Measurements from ENCODE around the gene PODXL. TPM values are rescaled to one million over a fixed set of nuclear protein-coding genes. Genes with fewer than 3 reads are reported as not detected.

The PODXL gene
- total RNA-seq, 1 experiment from 2014 or later = 32.3 TPM

DNA sequence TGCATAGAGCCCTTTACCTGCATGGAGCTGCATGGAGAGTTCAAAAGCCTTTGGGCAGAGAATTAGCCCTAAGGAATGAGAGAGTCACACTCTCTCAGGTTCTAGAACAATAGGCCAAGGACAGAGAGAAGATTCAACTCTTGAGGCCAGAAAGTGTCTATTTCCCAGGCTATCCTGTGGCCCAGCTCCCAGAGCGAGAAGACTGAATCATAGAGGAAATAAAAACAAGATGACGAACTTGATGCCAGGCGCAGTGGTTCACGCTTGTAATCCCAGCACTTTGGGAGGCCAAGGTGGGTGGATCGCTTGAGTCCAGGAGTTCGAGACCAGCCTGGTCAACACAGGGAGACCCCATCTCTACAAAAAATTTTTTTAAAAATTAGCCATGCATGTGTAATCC is 18.3 kb upstream of the PODXL start:
- intact Hi-C loops (cut with micrococcal nuclease; ENCODE audit: unreplicated experiment) (no loop called here), in situ Hi-C loops (cut with HindIII; ENCODE audit: low pct_unique_long_range_greater_than_20kb, low sequenced_read_pairs) (no loop called here)
- POLR2A ChIA-PET = interaction anchor here (0.6 kb wide), 1 partner anchor 37 kb away, joined by 3 read pairs; no protein-coding TSS in a partner anchor
- no peak overlapping the region for H3K27ac ChIP-seq (ENCODE audit: low read length)
- TF ChIP-seq POLR2AphosphoS5 (IDR thresholded peaks at IDR 0.05; ENCODE audit: low read depth, low read length) (no peak), TCF7L2 (IDR thresholded peaks at IDR 0.05; ENCODE audit: low read depth, low read length) (no peak), SIN3A (IDR thresholded peaks at IDR 0.05; ENCODE audit: borderline replicate concordance, insufficient read depth, low read depth, low read length) (no peak)
- TF ChIP-seq, protein P1, sequence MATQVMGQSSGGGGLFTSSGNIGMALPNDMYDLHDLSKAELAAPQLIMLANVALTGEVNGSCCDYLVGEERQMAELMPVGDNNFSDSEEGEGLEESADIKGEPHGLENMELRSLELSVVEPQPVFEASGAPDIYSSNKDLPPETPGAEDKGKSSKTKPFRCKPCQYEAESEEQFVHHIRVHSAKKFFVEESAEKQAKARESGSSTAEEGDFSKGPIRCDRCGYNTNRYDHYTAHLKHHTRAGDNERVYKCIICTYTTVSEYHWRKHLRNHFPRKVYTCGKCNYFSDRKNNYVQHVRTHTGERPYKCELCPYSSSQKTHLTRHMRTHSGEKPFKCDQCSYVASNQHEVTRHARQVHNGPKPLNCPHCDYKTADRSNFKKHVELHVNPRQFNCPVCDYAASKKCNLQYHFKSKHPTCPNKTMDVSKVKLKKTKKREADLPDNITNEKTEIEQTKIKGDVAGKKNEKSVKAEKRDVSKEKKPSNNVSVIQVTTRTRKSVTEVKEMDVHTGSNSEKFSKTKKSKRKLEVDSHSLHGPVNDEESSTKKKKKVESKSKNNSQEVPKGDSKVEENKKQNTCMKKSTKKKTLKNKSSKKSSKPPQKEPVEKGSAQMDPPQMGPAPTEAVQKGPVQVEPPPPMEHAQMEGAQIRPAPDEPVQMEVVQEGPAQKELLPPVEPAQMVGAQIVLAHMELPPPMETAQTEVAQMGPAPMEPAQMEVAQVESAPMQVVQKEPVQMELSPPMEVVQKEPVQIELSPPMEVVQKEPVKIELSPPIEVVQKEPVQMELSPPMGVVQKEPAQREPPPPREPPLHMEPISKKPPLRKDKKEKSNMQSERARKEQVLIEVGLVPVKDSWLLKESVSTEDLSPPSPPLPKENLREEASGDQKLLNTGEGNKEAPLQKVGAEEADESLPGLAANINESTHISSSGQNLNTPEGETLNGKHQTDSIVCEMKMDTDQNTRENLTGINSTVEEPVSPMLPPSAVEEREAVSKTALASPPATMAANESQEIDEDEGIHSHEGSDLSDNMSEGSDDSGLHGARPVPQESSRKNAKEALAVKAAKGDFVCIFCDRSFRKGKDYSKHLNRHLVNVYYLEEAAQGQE (IDR thresholded peaks at IDR 0.05; ENCODE audit: insufficient read depth in 1 of 2, low read depth in 2 of 2, low read length in 1 of 2) = no peak
- TF ChIP-seq, protein P2, sequence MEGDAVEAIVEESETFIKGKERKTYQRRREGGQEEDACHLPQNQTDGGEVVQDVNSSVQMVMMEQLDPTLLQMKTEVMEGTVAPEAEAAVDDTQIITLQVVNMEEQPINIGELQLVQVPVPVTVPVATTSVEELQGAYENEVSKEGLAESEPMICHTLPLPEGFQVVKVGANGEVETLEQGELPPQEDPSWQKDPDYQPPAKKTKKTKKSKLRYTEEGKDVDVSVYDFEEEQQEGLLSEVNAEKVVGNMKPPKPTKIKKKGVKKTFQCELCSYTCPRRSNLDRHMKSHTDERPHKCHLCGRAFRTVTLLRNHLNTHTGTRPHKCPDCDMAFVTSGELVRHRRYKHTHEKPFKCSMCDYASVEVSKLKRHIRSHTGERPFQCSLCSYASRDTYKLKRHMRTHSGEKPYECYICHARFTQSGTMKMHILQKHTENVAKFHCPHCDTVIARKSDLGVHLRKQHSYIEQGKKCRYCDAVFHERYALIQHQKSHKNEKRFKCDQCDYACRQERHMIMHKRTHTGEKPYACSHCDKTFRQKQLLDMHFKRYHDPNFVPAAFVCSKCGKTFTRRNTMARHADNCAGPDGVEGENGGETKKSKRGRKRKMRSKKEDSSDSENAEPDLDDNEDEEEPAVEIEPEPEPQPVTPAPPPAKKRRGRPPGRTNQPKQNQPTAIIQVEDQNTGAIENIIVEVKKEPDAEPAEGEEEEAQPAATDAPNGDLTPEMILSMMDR (IDR thresholded peaks at IDR 0.05) = no peak
- no peaks in the 10 kb centered on the region for H3K9me3 ChIP-seq (ENCODE audit: control insufficient read depth, insufficient read depth, low read depth, low read length)
- H3K36me3 ChIP-seq (ENCODE audit: control insufficient read depth, insufficient read depth, low read length) = no peaks in the 10 kb centered on the region
- no peak for ATAC-seq
- no TSS peak for BruUV-seq (replicated peaks)
- DNase-seq (ENCODE audit: low read depth, low spot score) = no peak
- H3K4me3 ChIP-seq (ENCODE audit: low read depth in 2 of 2, low read length in 2 of 2) = no peak overlapping the region
- H3K27me3 ChIP-seq (ENCODE audit: control insufficient read depth, insufficient read depth, low read length) = no peaks in the 10 kb centered on the region
- H3K4me1 ChIP-seq (ENCODE audit: control insufficient read depth, insufficient read depth, low read length) = no peaks in the 10 kb centered on the region
- CTCF ChIA-PET = no interaction called here

DNA sequence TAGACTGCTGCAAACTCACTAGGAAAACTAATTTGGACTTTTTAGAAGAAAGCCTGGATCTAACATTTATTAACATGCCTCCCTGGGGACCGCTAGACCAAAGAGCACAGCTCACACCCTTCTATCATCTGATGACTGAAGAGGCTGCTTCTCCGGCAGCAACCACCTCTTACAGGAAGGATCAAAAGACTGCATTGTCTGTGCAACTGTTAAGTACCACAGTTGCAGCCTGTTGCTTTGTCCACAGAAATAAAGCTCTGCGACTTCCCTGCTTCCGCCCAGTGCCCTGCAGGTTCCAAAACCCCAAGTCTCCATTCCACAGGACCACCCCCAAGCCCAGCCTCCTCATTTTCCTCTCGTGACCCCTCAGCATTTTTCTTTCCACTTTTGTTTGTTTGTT is 14.0 kb upstream of the PODXL start:
- intact Hi-C loops (cut with micrococcal nuclease; ENCODE audit: unreplicated experiment) = no loop called here
- Histone ChIP-seq H3K9me3 (ENCODE audit: control insufficient read depth, insufficient read depth, low read depth, low read length) (no peaks in the 10 kb centered on the region), H3K27me3 (ENCODE audit: control insufficient read depth, insufficient read depth, low read length) (no peaks in the 10 kb centered on the region), H3K36me3 (ENCODE audit: control insufficient read depth, insufficient read depth, low read length) (no peaks in the 10 kb centered on the region), H3K27ac (ENCODE audit: low read length) (no peak overlapping the region), H3K4me3 (ENCODE audit: low read depth in 2 of 2, low read length in 2 of 2) (no peak overlapping the region), H3K4me1 (ENCODE audit: control insufficient read depth, insufficient read depth, low read length) (no peaks in the 10 kb centered on the region)
- no peak for ATAC-seq
- ChIA-PET CTCF (no interaction called here), POLR2A (no interaction called here)
- BruUV-seq (replicated peaks) = no TSS peak
- in situ Hi-C loops (cut with HindIII; ENCODE audit: low pct_unique_long_range_greater_than_20kb, low sequenced_read_pairs) = no loop called here
- TF ChIP-seq TCF7L2 (IDR thresholded peaks at IDR 0.05; ENCODE audit: low read depth, low read length) (no peak), POLR2AphosphoS5 (IDR thresholded peaks at IDR 0.05; ENCODE audit: low read depth, low read length) (no peak), SIN3A (IDR thresholded peaks at IDR 0.05; ENCODE audit: borderline replicate concordance, insufficient read depth, low read depth, low read length) (no peak)
- TF ChIP-seq, protein P1 (IDR thresholded peaks at IDR 0.05; ENCODE audit: insufficient read depth in 1 of 2, low read depth in 2 of 2, low read length in 1 of 2) = no peak
- TF ChIP-seq, protein P2 (IDR thresholded peaks at IDR 0.05) = no peak
- DNase-seq (ENCODE audit: low read depth, low spot score) = no peak
